Gastrocnemius medialis (tissue), 4 donors: ENCODE results near the gene KCNC3.
A peak's percentile ranks its signal among the peaks of the same experiment; 100 is the strongest.

Source experiments
- CTCF ChIP-seq, 5 experiments: fragments of 450-650 bp in 3 of 5; fragments of 200-600 bp in 2 of 5; sonication (generic) in 2 of 5; IDR thresholded peaks in 4 of 5; conservative IDR thresholded peaks in 1 of 5; 1 replicate in 4 of 5; 2 replicates in 1 of 5; pipeline ENCODE4 v1.5.1; 2016 to 2019; ENCODE audit warnings: antibody characterized with exemption in 5 of 5, mild to moderate bottlenecking in 3 of 5, moderate library complexity in 3 of 5
- POLR2A ChIP-seq, 2 donors: fragments of 450-650 bp; IDR thresholded peaks; one replicate each; pipeline ENCODE4 v1.6.1; 2017; ENCODE audit warnings: antibody characterized with exemption in 2 of 2, mild to moderate bottlenecking in 2 of 2, moderate library complexity in 2 of 2

DNA sequence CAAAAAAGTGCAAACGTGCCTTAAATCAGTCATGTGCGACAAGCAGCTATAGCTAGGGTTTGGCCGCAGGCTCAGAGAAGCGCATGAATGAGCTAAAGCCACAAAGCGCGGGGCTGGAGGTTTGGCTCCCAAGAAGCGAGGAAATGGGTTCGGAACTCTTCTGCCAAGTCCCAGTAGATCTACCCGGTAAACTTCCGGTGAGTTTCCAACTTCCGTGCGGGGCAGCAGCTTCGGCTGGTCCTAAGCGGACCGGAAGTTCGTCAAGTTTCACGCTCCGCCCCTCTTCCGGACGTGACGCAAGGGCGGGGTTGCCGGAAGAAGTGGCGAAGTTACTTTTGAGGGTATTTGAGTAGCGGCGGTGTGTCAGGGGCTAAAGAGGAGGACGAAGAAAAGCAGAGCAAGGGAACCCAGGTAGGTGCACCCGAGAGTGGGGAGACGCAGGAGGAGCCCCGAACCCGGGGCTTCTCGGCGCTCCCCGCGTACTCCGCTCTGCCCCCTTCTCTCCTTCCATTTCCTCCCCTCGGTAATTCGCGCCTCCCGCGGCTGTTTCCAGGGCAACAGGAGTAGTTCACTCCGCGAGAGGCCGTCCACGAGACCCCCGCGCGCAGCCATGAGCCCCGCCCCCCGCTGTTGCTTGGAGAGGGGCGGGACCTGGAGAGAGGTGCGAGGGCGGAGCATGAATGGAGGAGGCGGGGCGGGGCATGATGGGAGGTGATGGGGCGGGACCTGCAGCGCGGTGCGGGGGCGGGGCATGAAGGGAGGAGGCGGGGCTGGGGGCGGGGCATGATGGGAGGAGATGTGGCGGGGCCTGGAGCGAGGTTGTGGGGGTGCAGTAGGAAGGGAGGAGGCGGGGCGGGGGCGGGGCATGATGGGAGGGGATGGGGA, 47.2 kb upstream of the KCNC3 start, which contains the start of gene NR1H2:
- TF ChIP-seq CTCF (IDR thresholded peaks at IDR 0.05 in 4 of 5, conservative IDR thresholded peaks at IDR 0.05 in 1 of 5) (no peak), POLR2A (IDR thresholded peaks at IDR 0.05) (peak; percentile 76 to 83)
